GM21381 (cell line): ENCODE data around the gene NUP214.
"Not testable (repeated sequence)": the region's sequence is repeated elsewhere in the genome, so short reads cannot be mapped to it uniquely, and the experiment has no call there.

Experiments used
- ATAC-seq: cut with Tn5 transposase; IDR thresholded peaks from one replicate; pipeline ENCODE4 v1.9.1; 2021; ENCODE audit warnings: mild to moderate bottlenecking, moderate library complexity; ENCODE audit not compliant: unreplicated experiment

The NUP214 gene

GRCh38 chr9:131096269-131097125, 28.9 kb upstream of the NUP214 start, which contains the start of gene AIF1L:
TSS of gene AIF1L (plus strand) at chr9:131096531. CDS start at chr9:131096630, 99 bp downstream.
- no peak for ATAC-seq

GRCh38 chr9:131097126-131097947, 28.0 kb upstream of the NUP214 start:
- ATAC-seq, result no peak

- ATAC-seq, result no peak
Observed at GRCh38 chr9:131097948-131098278, 27.5 kb upstream of the NUP214 start.

DNA sequence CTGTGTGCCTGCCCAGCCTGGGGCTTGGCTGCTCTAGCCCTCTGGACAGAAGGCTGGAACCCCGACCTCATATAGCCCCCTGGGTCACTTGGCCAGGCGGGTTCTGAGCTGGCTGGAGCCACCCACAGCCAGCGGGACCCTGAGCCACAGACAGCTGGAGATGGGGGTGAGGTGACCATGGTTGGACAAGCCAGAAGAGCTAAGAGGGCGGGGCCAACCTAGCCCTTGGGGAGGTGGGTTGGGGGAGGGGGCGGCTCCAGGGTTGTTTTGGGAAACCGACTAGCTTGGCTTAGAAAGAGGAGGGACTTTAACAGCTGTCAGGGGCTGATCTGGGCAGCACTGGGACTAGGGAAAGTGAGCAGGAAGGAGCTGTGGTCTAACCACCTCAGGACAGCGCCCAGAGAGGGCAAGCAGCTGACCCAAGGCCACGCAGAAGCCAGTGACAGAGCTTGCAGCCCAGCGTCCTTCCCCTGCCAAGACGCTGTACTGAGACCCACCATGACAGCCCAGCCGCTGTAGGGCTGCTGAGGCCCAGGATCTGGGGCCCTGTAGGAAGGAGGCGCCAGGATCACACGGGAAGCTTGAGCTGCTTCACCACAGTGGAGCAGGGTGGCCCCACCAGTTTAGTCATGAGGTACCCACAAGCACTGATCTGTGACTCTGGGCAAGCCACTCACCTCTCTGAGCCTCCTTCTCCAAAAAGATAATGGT, 26.8 kb upstream of the NUP214 start:
- ATAC-seq, result no peak

GRCh38 chr9:131099102-131099606, 26.2 kb upstream of the NUP214 start:
- ATAC-seq, result no peak

DNA sequence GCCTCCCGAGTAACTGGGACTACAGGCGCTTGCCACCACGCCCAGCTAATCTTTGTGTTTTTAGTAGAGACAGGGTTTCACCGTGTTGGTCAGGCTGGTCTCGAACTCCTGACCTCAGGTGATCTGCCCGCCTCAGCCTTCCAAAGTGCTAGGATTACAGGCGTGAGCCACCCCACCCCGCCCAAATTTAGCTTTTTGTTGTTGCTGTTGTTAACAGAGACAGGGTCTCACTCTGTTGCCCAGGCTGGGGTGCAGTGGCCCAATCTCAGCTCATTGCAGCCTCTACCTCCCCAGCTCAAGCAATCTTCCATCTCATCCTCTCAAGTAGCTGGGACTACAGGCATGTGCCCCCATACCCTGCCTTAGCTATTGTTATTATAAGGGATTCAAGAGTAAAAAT, 25.5 kb upstream of the NUP214 start:
- ATAC-seq, result not testable (repeated sequence)

GRCh38 chr9:131100445-131100844, 24.9 kb upstream of the NUP214 start:
- ATAC-seq, result no peak

- no peak for ATAC-seq
Observed at GRCh38 chr9:131101207-131101964, 24.0 kb upstream of the NUP214 start.

DNA sequence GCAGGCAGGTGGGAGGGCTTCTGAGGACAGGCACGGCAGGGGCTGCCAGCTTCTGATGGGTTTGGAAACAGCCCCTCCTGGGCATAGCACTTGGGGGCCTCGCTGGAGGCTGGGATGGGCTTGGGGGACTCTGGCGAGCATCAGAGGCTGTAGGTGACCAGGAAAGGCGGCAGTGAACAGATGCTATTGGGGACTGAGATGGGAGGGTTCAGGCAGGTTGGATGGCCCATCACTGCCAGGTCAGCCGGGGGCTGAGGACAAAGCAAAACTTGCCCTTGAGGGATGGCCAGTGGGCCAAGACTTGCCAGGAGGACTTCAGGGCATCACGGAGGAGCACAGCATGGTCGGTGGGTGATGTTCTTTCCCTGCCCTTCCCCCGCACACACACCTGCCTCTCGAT, 22.4 kb upstream of the NUP214 start:
- no peak for ATAC-seq

GRCh38 chr9:131103535-131103934, 21.9 kb upstream of the NUP214 start:
- no peak for ATAC-seq

- ATAC-seq, result no peak
Observed at GRCh38 chr9:131104016-131104740, 21.2 kb upstream of the NUP214 start.

- ATAC-seq, result no peak
Observed at GRCh38 chr9:131105952-131106351, 19.4 kb upstream of the NUP214 start.

- no peak for ATAC-seq
Observed at GRCh38 chr9:131107760-131108159, 17.6 kb upstream of the NUP214 start.

GRCh38 chr9:131111186-131111853, 14.1 kb upstream of the NUP214 start:
- ATAC-seq, result no peak

DNA sequence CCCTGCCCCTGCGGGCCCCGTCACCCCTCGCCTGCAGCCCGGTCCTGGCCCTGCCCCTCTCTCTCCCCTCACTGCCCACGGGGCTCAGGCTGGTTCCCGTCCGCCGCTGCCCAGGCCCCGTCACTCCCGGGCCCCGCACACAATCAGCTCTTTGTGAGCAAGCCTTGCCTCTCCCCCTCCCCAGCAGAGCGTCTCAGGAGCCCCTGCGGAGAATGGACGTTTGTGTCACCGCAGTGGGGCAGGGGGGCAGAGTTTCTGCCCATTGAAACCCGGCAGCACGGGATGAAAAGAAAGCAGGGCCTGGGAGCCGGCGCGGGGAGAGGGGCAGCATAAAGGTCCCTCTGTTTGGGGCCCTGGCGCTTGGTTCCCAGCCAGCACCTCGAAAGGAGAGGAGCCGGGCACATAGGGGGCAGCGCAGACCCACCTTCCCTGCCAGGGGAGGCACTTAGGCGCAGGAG, 13.5 kb upstream of the NUP214 start:
- no peak for ATAC-seq

- ATAC-seq, result no peak
Observed at GRCh38 chr9:131112374-131113154, 12.8 kb upstream of the NUP214 start.

DNA sequence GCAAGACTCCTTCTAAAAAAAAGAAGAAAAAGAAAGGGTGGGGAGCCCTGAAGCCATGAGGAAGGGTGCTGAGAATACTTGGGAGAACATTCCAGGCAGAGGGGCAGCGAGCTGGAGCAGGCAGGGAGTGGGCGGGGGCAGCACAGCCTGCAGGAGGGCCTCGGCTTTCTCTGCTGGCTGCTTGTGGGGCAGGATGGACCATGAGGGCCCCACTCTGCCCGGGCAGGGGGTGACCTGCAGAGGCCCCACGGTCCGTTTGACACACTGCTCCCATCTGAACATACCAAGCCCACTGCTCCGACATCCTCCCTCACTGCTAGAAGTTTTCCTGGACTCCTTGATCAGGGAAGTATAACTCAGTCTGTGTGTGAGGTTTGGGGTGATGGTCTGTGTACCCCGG, 11.7 kb upstream of the NUP214 start:
- no peak for ATAC-seq

DNA sequence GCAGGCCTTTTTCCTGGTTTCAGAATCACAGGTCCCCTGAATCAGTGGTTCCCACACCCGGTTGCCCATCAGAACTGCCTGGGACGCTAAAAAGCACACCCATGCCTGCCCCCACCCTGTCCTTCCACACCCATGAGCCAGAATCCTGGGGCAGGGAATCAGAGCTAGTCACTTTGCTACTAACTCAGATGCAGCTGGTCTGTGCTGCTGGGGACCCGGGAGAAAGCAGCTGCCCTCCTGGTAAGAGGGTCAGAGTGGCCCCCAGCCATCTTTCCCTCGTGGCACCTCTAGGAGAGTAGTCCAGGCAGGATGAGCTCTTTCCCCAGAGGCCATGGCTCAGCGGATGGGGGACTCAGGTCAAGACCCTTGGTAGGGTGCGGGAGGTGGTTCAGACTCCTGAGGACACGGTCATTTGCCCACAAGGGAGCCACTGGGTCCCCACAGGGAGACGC, 11.3 kb upstream of the NUP214 start:
- ATAC-seq, result no peak
